Ovary (tissue), 9 donors: Measurements from ENCODE around the gene CNNM1. TPM values are rescaled to one million over a fixed set of nuclear protein-coding genes. Genes with fewer than 3 reads are reported as not detected.

Experiments used
- DNase-seq, 5 donors: peaks; one replicate each; pipeline ENCODE4 v3.0.0-alpha.2; 2019 to 2020
- H3K27ac ChIP-seq, 2 donors: fragments of 200-600 bp; one replicate each; pipeline versions ENCODE4 v1.5.1 to v1.8.0; 2019 to 2022
- H3K27me3 ChIP-seq: fragments of 200-600 bp; one replicate; pipeline ENCODE4 v1.8.0; 2022
- H3K36me3 ChIP-seq: fragments of 200-600 bp; sonication (generic); one replicate; pipeline ENCODE4 v1.5.1; 2019
- H3K4me1 ChIP-seq: one replicate; pipeline ENCODE4 v1.8.1; 2013; ENCODE audit warnings: mild to moderate bottlenecking, moderate library complexity; ENCODE audit not compliant: insufficient read depth
- H3K4me3 ChIP-seq: fragments of 200-600 bp; sonication (generic); one replicate; pipeline ENCODE4 v1.5.1; 2017
- H3K9me3 ChIP-seq, 2 donors: fragments of 200-600 bp in 1 of 2; sonication (generic) in 1 of 2; one replicate each; pipeline versions ENCODE4 v1.5.1 to v1.8.1; 2013 to 2019; ENCODE audit warnings: mild to moderate bottlenecking in 1 of 2, moderate library complexity in 1 of 2
- CTCF ChIP-seq, 3 donors: fragments of 450-650 bp in 2 of 3; fragments of 200-600 bp in 1 of 3; IDR thresholded peaks; one replicate each; pipeline versions ENCODE4 v1.5.1 to v1.8.0; 2016 to 2022; ENCODE audit warnings: antibody characterized with exemption in 3 of 3, mild to moderate bottlenecking in 1 of 3
- EP300 ChIP-seq: sonication (generic); formaldehyde crosslinking; IDR thresholded peaks from one replicate; pipeline ENCODE4 v1.6.1; 2017; ENCODE audit warnings: antibody characterized with exemption
- POLR2A ChIP-seq: fragments of 450-650 bp; IDR thresholded peaks from one replicate; pipeline ENCODE4 v1.6.1; 2017; ENCODE audit warnings: antibody characterized with exemption, mild to moderate bottlenecking, moderate library complexity
- WGBS, 3 donors: extraction: QIAGEN DNeasy Blood & Tissue Kit in 1 of 3; methylation state at CpG; one replicate each; pipeline versions ENCODE4 v1.1.5 to v1.1.7; 2013 to 2017; 5-methylcytosine and 5-hydroxymethylcytosine counted together
- intact Hi-C, 4 donors: fragments of 100-400 bp; cut with DNase I; formaldehyde crosslinking; loops; one replicate each; pipeline versions ENCODE4 v1.11.0 to v1.15.1; 2022 to 2023
- polyA plus RNA-seq, 2 donors: library from polyadenylated mRNA; stranded (reverse); fragments of 200-250 nt in 1 of 2; fragments of 350-450 nt in 1 of 2; fragmentation: Illumina TruSeq in 1 of 2; extraction: RNeasy Lipid Tissue Mini Kit (QIAGEN cat#74804) in 1 of 2; gene quantifications; one replicate each; pipeline ENCODE4 v1.2.3, GENCODE V29; 2013 to 2014
- total RNA-seq, 7 donors: library from RNA; depleted of rRNA in 2 of 7; stranded (reverse); fragments of >200 nt in 2 of 7; fragmentation: NEBNext Ultra II Directional in 3 of 7; extraction: Animal tissue kit (Norgen Biotek cat#: 25700) in 3 of 7; gene quantifications; one replicate each; pipeline versions ENCODE4 v1.1.0 to v1.2.4, GENCODE V29; 2016 to 2023
- donor health status: DM: no; HTN: no; CAD: no; lungs with moderate emphysema.
- donor health status: DM: no; HTN: no; CAD: no.
- donor health status: Bipolar disorder and iron deficiency.
- donor health status: DM: yes; HTN: yes; CAD: no.
- donor health status: DM: no; HTN: no; CAD: no.
- donor health status: DM: yes; HTN: yes; CAD: no.

CNNM1 gene
- total and polyA plus RNA-seq, 9 donors, result 1.0 to 3.9 (median 2.4) TPM

DNA sequence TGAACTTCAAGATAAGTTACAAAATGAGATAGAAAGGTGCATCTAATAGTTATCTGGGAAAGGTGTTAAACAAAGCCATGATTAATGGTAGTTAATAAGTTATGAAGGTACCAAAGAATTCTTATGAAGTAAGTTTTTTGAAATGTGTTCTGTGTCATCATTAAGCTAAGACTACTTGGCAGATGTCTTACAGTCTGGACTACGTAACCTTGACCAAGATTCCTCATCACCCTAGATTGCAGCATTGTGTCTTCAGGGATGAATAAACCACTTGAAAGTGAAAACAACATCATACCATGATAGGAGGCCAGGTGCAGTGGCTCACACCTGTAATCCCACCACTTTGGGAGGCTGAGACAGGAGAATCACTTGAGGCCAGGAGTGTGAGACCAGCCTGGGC, 53.0 kb downstream of the CNNM1 start:
- H3K27ac ChIP-seq, result no peak overlapping the region
- DNase-seq, result no peak
- no peaks in the 10 kb centered on the region for H3K27me3 ChIP-seq
- H3K9me3 ChIP-seq, result no peaks in the 10 kb centered on the region
- no peak overlapping the region for H3K4me3 ChIP-seq
- TF ChIP-seq POLR2A (no peak), EP300 (no peak), CTCF (IDR thresholded peaks at IDR 0.05) (no peak)
- no peaks in the 10 kb centered on the region for H3K36me3 ChIP-seq
- no peaks in the 10 kb centered on the region for H3K4me1 ChIP-seq
- intact Hi-C loops, result no loop called here
- WGBS, 3 donors, result 86 to 94% (median 93%) methylated on average over 1 of the region's 1 CpG

GRCh38 chr10:99387071-99387470, 57.9 kb downstream of the CNNM1 start:
- Histone ChIP-seq H3K27me3 (no peaks in the 10 kb centered on the region), H3K36me3 (no peaks in the 10 kb centered on the region), H3K4me1 (no peaks in the 10 kb centered on the region), H3K27ac (no peak overlapping the region), H3K9me3 (no peaks in the 10 kb centered on the region), H3K4me3 (no peak overlapping the region)
- intact Hi-C loops, result no loop called here
- DNase-seq, result no peak
- 64 to 75% (median 68%) methylated on average over 4 of the region's 4 CpGs for whole genome bisulfite sequencing, 3 donors
- TF ChIP-seq POLR2A (no peak), CTCF (IDR thresholded peaks at IDR 0.05) (no peak), EP300 (no peak)

DNA sequence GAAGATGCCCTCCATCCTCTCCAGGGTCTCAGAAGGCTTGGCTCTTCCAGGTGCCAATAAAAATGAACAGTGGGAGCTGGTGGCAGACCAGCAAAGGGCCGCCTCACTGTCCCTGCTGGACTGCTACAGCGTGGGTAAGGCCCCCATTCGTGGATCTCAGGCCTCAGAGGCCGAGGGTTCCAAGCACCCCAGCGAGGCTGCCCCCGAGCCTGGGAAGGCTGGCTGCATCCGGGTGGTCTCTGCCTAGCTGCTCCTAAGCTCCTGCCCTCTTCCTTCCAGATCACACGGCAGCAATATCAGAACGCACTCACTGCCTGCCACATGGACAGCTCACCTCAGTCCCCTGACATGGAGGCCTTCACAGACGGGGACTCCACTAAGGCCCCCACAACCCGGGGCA, 58.4 kb downstream of the CNNM1 start:
- Histone ChIP-seq H3K4me3 (no peak overlapping the region), H3K9me3 (no peaks in the 10 kb centered on the region), H3K27me3 (no peaks in the 10 kb centered on the region), H3K36me3 (no peaks in the 10 kb centered on the region), H3K4me1 (no peaks in the 10 kb centered on the region), H3K27ac (no peak overlapping the region)
- TF ChIP-seq EP300, result no peak
- TF ChIP-seq POLR2A, result no peak
- no peak for TF ChIP-seq CTCF (IDR thresholded peaks at IDR 0.05)
- intact Hi-C loops, result no loop called here
- WGBS, 3 donors, result 87 to 89% (median 88%) methylated on average over 11 of the region's 11 CpGs
- no peak for DNase-seq

GRCh38 chr10:99389729-99390480, 60.7 kb downstream of the CNNM1 start:
- TF ChIP-seq CTCF (IDR thresholded peaks at IDR 0.05) (no peak), POLR2A (no peak), EP300 (no peak)
- H3K4me1 ChIP-seq, result no peaks in the 10 kb centered on the region
- H3K27ac ChIP-seq, result no peak overlapping the region
- no peaks in the 10 kb centered on the region for H3K27me3 ChIP-seq
- 79 to 81% (median 80%) methylated on average over 9 of the region's 9 CpGs for WGBS, 3 donors
- no peak for DNase-seq
- H3K4me3 ChIP-seq, result no peak overlapping the region
- H3K9me3 ChIP-seq, result no peaks in the 10 kb centered on the region
- H3K36me3 ChIP-seq, result no peaks in the 10 kb centered on the region
- intact Hi-C loops, result loop anchor here in 2 of 4 donors (10.0 kb wide), 2 partner anchors 225 to 325 kb away; no protein-coding TSS in a partner anchor
